ENCODE data around the gene FBXO21. TPM values are rescaled to one million over a fixed set of nuclear protein-coding genes. Genes with fewer than 3 reads are reported as not detected.

The FBXO21 gene
- total RNA-seq, 1 donor from 2014 or later: 17.4 TPM

Other genes starting within 250 kb of the FBXO21 start
- gene TESC, start 91.1 kb downstream of the FBXO21 start, total RNA-seq: 3.8 TPM
- 0.10 TPM for gene NOS1, start 171.2 kb upstream of the FBXO21 start, total RNA-seq